K562 (cell line): ENCODE measurements around the gene NUDT6. TPM values are rescaled to one million over a fixed set of nuclear protein-coding genes. Genes with fewer than 3 reads are reported as not detected.

ENCODE experiments used
- ADNP ChIP-seq: fragments of 200-800 bp; sonication (Bioruptor generic); IDR thresholded peaks from 2 replicates; pipeline ENCODE4 v1.6.1; 2016; ENCODE audit warnings: missing genetic modification characterization, missing compliant biosample characterization
- ARNT ChIP-seq, 2 experiments: fragments of 450-650 bp; IDR thresholded peaks; 2 replicates each; pipeline ENCODE4 v1.6.1; 2016; ENCODE audit warnings: mild to moderate bottlenecking in 1 of 2
- BRD9 ChIP-seq: fragments of 450-650 bp; IDR thresholded peaks from 2 replicates; pipeline ENCODE4 v1.6.1; 2018; ENCODE audit warnings: low read depth; ENCODE audit not compliant: partially characterized antibody
- DDX20 ChIP-seq: fragments of 450-650 bp; IDR thresholded peaks from 2 replicates; pipeline ENCODE4 v1.6.1; 2016; ENCODE audit warnings: missing genetic modification characterization, low read depth, mild to moderate bottlenecking, missing compliant biosample characterization, moderate library complexity
- E4F1 ChIP-seq: fragments of 250-450 bp; sonication (Bioruptor Pico); IDR thresholded peaks from 2 replicates; pipeline ENCODE4 v1.5.0; 2021; ENCODE audit warnings: mild to moderate bottlenecking, borderline replicate concordance
- GABPB2 ChIP-seq: fragments of 250-450 bp; sonication (Bioruptor Pico); conservative IDR thresholded peaks from 2 replicates; pipeline ENCODE4 v1.5.1; 2021; ENCODE audit warnings: mild to moderate bottlenecking
- HDGF ChIP-seq: fragments of 450-650 bp; IDR thresholded peaks from 2 replicates; pipeline ENCODE4 v1.6.1; 2016
- KDM2B ChIP-seq: fragments of 250-450 bp; sonication (Bioruptor Pico); IDR thresholded peaks from 2 replicates; pipeline ENCODE4 v1.8.0; 2021; ENCODE audit warnings: mild to moderate bottlenecking, moderate library complexity
- MCM2 ChIP-seq: fragments of 450-650 bp; IDR thresholded peaks from 2 replicates; pipeline ENCODE4 v1.6.1; 2017; ENCODE audit warnings: low read depth, mild to moderate bottlenecking
- PTTG1 ChIP-seq: fragments of 450-650 bp; IDR thresholded peaks from 2 replicates; pipeline ENCODE4 v1.6.1; 2016; ENCODE audit warnings: low read depth, mild to moderate bottlenecking, missing genetic modification characterization, missing compliant biosample characterization
- SMARCA4 ChIP-seq: fragments of 450-650 bp; IDR thresholded peaks from 2 replicates; pipeline ENCODE4 v1.6.1; 2016
- SMARCE1 ChIP-seq: fragments of 450-650 bp; IDR thresholded peaks from 2 replicates; pipeline ENCODE4 v1.7.1; 2016; ENCODE audit warnings: mild to moderate bottlenecking
- SRF ChIP-seq, 2 experiments: fragments of 250-450, 450-650 bp in 1 of 2; sonication (Bioruptor Pico) in 1 of 2; sonication (generic) in 1 of 2; formaldehyde crosslinking; IDR thresholded peaks; 2 replicates each; pipeline versions ENCODE4 v1.5.0 to v1.5.1; 2020 to 2022; ENCODE audit warnings: mild to moderate bottlenecking in 1 of 2, missing genetic modification reagents in 1 of 2
- ZBED1 ChIP-seq: IDR thresholded peaks from 2 replicates; pipeline ENCODE4 v1.6.1; 2014
- ZNF282 ChIP-seq: sonication (generic); formaldehyde crosslinking; IDR thresholded peaks from 2 replicates; pipeline ENCODE4 v1.8.1; 2023; ENCODE audit warnings: missing genetic modification reagents
- ZNF395 ChIP-seq: fragments of 200-800 bp; sonication (Bioruptor generic); IDR thresholded peaks from 2 replicates; pipeline ENCODE4 v1.6.1; 2017; ENCODE audit warnings: missing genetic modification characterization, missing compliant biosample characterization
- ZNF584 ChIP-seq: fragments of 200-800 bp; sonication (Bioruptor generic); IDR thresholded peaks from 2 replicates; pipeline ENCODE4 v1.6.1; 2016; ENCODE audit warnings: low read depth, mild to moderate bottlenecking, missing genetic modification characterization, missing compliant biosample characterization
- ZNF668 ChIP-seq: fragments of 250-450 bp; sonication (Bioruptor Pico); IDR thresholded peaks from 2 replicates; pipeline ENCODE4 v1.8.0; 2022; ENCODE audit warnings: mild to moderate bottlenecking, inconsistent platforms
- polyA plus RNA-seq, 8 experiments: library from polyadenylated mRNA; depleted of rRNA in 4 of 8; stranded (reverse) in 5 of 8; unstranded in 3 of 8; fragments of >200 nt; fragmentation: Nextera tagmentation in 2 of 8; fragmentation: Illumina TruSeq in 1 of 8; extraction: Ambion mirVana in 2 of 8; extraction: Trizol in 1 of 8; gene quantifications; 2 replicates each; pipeline versions ENCODE4 v1.2.1 to v1.2.3, GENCODE V29; 2011 to 2014; ENCODE audit warnings: inconsistent platforms in 1 of 8, missing spikeins in 1 of 8
- total RNA-seq, 7 experiments: library from RNA; depleted of rRNA in 6 of 7; stranded (reverse); fragments of >200 nt in 6 of 7; fragmentation: Illumina TruSeq in 2 of 7; extraction: Trizol in 2 of 7; gene quantifications; 2 replicates each; pipeline versions ENCODE4 v1.2.1 to v1.2.3, GENCODE V29; 2011 to 2021; ENCODE audit warnings: low replicate concordance in 1 of 7
- TF ChIP-seq, protein P1 (sequence below): IDR thresholded peaks from 2 replicates; pipeline ENCODE4 v1.6.1; 2011; ENCODE audit not compliant: insufficient read length; ENCODE audit errors: extremely low read depth
- TF ChIP-seq, protein P2 (sequence below): fragments of 250-450 bp; sonication (Bioruptor Pico); IDR thresholded peaks from 2 replicates; pipeline ENCODE4 v1.5.1; 2021; ENCODE audit warnings: mild to moderate bottlenecking
- TF ChIP-seq, protein P3 (sequence below): IDR thresholded peaks from 2 replicates; pipeline ENCODE4 v1.6.1; 2011; ENCODE audit warnings: borderline replicate concordance, low read depth, mild to moderate bottlenecking, moderate library complexity, low read length; ENCODE audit not compliant: insufficient read depth, poor library complexity, severe bottlenecking

NUDT6 gene
- total and polyA plus RNA-seq, 9 of the 15 experiments (the other 6 are each of a cell fraction or from before 2014, with no cell fraction given) = 9.4 to 18.1 (median 13.4) TPM

DNA sequence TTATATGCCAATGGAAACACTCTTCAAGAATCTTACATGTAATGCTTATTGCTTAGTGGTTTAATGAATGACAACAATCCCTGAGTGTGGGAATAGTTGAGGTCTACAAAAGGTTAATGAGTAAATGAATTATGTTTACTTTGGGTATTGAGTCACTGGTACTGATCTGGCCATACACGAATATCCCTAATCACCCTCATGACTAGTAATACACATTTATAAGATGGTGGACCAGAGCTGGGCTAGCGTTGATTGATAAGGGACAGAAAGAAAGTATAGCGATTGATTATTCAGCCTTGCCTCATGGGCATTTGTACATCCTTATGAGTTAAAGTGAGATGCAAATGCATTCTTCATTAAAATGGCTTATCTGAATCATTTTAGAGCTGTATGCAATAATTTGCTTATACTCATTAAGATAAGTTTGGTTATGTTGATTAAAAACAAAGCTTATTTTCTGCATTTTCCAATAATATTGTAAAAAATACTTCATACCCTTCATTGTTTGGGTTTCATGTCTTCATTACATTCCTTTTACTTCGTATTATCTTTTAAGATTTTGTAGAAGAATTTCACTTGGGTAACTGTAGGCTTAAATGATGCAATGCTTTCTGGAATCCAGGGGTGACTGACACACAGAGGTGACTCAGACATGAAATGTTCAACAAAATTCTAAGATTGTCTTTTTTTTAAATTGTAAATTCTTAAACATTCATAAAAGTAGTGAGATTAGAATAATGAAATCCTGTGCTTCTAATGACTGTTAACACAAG, 48.4 kb downstream of the NUDT6 start (continued):
- TF ChIP-seq, protein P1, sequence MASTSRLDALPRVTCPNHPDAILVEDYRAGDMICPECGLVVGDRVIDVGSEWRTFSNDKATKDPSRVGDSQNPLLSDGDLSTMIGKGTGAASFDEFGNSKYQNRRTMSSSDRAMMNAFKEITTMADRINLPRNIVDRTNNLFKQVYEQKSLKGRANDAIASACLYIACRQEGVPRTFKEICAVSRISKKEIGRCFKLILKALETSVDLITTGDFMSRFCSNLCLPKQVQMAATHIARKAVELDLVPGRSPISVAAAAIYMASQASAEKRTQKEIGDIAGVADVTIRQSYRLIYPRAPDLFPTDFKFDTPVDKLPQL = no peak
- no peak for TF ChIP-seq MCM2
- no peak for TF ChIP-seq ZNF395 (CRISPR knock-in tag)
- peak; percentile 46; the same call in 1 of the 2 replicates for TF ChIP-seq SMARCE1
- no peak for TF ChIP-seq HDGF
- TF ChIP-seq ARNT (IDR thresholded peaks at IDR 0.05) = no peak
- no peak for TF ChIP-seq PTTG1 (tag)
- peak; percentile 71; the same call in 1 of the 2 replicates for TF ChIP-seq SMARCA4
- TF ChIP-seq ZNF282 (CRISPR knock-in tag) = no peak
- TF ChIP-seq, protein P2, sequence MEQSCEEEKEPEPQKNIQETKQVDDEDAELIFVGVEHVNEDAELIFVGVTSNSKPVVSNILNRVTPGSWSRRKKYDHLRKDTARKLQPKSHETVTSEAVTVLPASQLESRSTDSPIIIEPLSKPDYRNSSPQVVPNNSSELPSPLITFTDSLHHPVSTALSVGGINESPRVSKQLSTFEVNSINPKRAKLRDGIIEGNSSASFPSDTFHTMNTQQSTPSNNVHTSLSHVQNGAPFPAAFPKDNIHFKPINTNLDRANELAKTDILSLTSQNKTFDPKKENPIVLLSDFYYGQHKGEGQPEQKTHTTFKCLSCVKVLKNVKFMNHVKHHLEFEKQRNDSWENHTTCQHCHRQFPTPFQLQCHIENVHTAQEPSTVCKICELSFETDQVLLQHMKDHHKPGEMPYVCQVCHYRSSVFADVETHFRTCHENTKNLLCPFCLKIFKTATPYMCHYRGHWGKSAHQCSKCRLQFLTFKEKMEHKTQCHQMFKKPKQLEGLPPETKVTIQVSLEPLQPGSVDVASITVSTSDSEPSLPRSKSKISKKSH (CRISPR knock-in tag) = no peak
- no peak for TF ChIP-seq ZBED1
- TF ChIP-seq SRF (CRISPR knock-in tag; IDR thresholded peaks at IDR 0.05) = no peak
- 0 out of 2 replicates have a peak, but pooled peaks have one; percentile 45 for TF ChIP-seq ZNF584 (CRISPR knock-in tag)
- no peak for TF ChIP-seq ADNP (tag)
- no peak for TF ChIP-seq GABPB2
- TF ChIP-seq, protein P3, sequence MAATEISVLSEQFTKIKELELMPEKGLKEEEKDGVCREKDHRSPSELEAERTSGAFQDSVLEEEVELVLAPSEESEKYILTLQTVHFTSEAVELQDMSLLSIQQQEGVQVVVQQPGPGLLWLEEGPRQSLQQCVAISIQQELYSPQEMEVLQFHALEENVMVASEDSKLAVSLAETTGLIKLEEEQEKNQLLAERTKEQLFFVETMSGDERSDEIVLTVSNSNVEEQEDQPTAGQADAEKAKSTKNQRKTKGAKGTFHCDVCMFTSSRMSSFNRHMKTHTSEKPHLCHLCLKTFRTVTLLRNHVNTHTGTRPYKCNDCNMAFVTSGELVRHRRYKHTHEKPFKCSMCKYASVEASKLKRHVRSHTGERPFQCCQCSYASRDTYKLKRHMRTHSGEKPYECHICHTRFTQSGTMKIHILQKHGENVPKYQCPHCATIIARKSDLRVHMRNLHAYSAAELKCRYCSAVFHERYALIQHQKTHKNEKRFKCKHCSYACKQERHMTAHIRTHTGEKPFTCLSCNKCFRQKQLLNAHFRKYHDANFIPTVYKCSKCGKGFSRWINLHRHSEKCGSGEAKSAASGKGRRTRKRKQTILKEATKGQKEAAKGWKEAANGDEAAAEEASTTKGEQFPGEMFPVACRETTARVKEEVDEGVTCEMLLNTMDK = no peak
- TF ChIP-seq E4F1 (CRISPR knock-in tag) = no peak
- no peak for TF ChIP-seq KDM2B (CRISPR knock-in tag)
- TF ChIP-seq BRD9 = no peak
- no peak for TF ChIP-seq ZNF668 (CRISPR knock-in tag)
- no peak for TF ChIP-seq DDX20
